Measurements from ENCODE around the gene DMRTC2.
"Not testable (repeated sequence)": the region's sequence is repeated elsewhere in the genome, so short reads cannot be mapped to it uniquely, and the experiment has no call there.

DNA sequence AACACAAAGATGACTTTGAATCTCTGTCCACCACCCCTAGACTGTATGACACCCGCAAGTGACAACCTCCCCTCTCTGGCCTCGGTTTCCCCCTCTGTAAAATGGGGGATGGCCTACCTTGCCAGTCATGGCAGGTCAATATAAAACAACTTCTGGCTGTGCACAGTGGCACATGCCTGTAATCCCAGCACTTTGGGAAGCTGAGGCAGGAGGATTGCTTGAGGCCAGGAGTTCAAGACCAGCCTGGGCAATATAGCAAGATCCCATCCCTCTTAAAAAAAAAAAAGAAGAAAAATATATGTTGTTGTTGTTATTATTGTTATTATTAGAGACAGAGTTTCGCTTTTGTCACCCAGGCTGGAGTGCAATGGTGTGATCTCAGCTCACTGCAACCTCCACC is 31.1 kb downstream of the DMRTC2 start:
- TF ChIP-seq, protein P1, sequence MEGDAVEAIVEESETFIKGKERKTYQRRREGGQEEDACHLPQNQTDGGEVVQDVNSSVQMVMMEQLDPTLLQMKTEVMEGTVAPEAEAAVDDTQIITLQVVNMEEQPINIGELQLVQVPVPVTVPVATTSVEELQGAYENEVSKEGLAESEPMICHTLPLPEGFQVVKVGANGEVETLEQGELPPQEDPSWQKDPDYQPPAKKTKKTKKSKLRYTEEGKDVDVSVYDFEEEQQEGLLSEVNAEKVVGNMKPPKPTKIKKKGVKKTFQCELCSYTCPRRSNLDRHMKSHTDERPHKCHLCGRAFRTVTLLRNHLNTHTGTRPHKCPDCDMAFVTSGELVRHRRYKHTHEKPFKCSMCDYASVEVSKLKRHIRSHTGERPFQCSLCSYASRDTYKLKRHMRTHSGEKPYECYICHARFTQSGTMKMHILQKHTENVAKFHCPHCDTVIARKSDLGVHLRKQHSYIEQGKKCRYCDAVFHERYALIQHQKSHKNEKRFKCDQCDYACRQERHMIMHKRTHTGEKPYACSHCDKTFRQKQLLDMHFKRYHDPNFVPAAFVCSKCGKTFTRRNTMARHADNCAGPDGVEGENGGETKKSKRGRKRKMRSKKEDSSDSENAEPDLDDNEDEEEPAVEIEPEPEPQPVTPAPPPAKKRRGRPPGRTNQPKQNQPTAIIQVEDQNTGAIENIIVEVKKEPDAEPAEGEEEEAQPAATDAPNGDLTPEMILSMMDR (IDR thresholded peaks at IDR 0.05): not testable (repeated sequence)
- TF ChIP-seq ZFX (IDR thresholded peaks at IDR 0.05; ENCODE audit: borderline replicate concordance): not testable (repeated sequence)

Measured in 22Rv1 (cell line).